Stimulated activated CD8-positive, alpha-beta memory T cell treated with anti-CD3 and anti-CD28 coated beads, Interleukin-4, amount 100 ng/mL, for 24 hours (primary cell): Measurements from ENCODE around the gene EGLN2.
"Not testable (repeated sequence)": the region's sequence is repeated elsewhere in the genome, so short reads cannot be mapped to it uniquely, and the experiment has no call there.

ENCODE experiments used
- DNase-seq: peaks from one replicate; pipeline ENCODE4 v3.0.0-alpha.2; 2020; ENCODE audit warnings: low read depth

The EGLN2 gene

GRCh38 chr19:40798683-40799557 is at the start of gene EGLN2:
Gene EGLN2 (plus strand): TSS chr19:40799191. CDS start chr19:40800573, 1,382 bp downstream.
- peak; percentile 100 for DNase-seq

- peak; percentile 98 for DNase-seq
These were observed 48.7 kb upstream of the EGLN2 start, which contains the start of gene ACTMAP for GRCh38 chr19:40750058-40750873. Gene ACTMAP (minus strand): TSS chr19:40750477. CDS start chr19:40749803, 674 bp downstream.

- DNase-seq, result peak; percentile 94
These were observed 48.0 kb upstream of the EGLN2 start, which contains the start of gene SNRPA for GRCh38 chr19:40750874-40751537. Gene SNRPA (plus strand): TSS chr19:40751203. CDS start chr19:40751409, 206 bp downstream.

GRCh38 chr19:40752257-40752781 is 46.7 kb upstream of the EGLN2 start:
- no peak for DNase-seq

- peak; percentile 60 for DNase-seq
These were observed 44.3 kb upstream of the EGLN2 start for GRCh38 chr19:40754611-40755247.

- DNase-seq, result no peak
These were observed 43.8 kb upstream of the EGLN2 start for GRCh38 chr19:40755248-40755624.

- DNase-seq, result no peak
These were observed 43.2 kb upstream of the EGLN2 start for GRCh38 chr19:40755791-40756190.

GRCh38 chr19:40756502-40757110 is 42.4 kb upstream of the EGLN2 start:
- DNase-seq, result no peak

GRCh38 chr19:40758491-40758890 is 40.5 kb upstream of the EGLN2 start:
- DNase-seq, result no peak

GRCh38 chr19:40759352-40759751 is 39.6 kb upstream of the EGLN2 start:
- DNase-seq, result no peak

GRCh38 chr19:40762754-40763470 is 36.1 kb upstream of the EGLN2 start:
- no peak for DNase-seq

- DNase-seq, result no peak
These were observed 35.5 kb upstream of the EGLN2 start for GRCh38 chr19:40763526-40763925.

GRCh38 chr19:40763963-40764362 is 35.0 kb upstream of the EGLN2 start:
- DNase-seq, result no peak

- DNase-seq, result not testable (repeated sequence)
These were observed 32.6 kb upstream of the EGLN2 start for GRCh38 chr19:40766385-40766784.

- no peak for DNase-seq
These were observed 30.1 kb upstream of the EGLN2 start for GRCh38 chr19:40768869-40769268.

- not testable (repeated sequence) for DNase-seq
These were observed 27.7 kb upstream of the EGLN2 start for GRCh38 chr19:40771101-40771862.

- DNase-seq, result no peak
These were observed 23.9 kb upstream of the EGLN2 start, which contains the start of gene MIA for GRCh38 chr19:40774916-40775631. Gene MIA (plus strand): TSS chr19:40775521. CDS start chr19:40775543, 22 bp downstream.

GRCh38 chr19:40775632-40776022 is 23.4 kb upstream of the EGLN2 start:
- DNase-seq, result no peak

- DNase-seq, result no peak
These were observed 22.6 kb upstream of the EGLN2 start for GRCh38 chr19:40776364-40776763.
